MM.1S (cell line): ENCODE results near the gene FGGY.

ENCODE experiments used
- DNase-seq: peaks from one replicate; pipeline ENCODE4 v3.0.0-alpha.2; 2015
- H2AFZ ChIP-seq: fragments of 300-600 bp; sonication (generic); 2 replicates; pipeline ENCODE4 v1.6.0; 2016; ENCODE audit warnings: antibody characterized with exemption, low read length
- H3F3A ChIP-seq: fragments of 300-600 bp; sonication (generic); 2 replicates; pipeline ENCODE4 v1.6.1; 2016; ENCODE audit warnings: mild to moderate bottlenecking, antibody characterized with exemption, low read length, moderate library complexity, mixed read lengths; ENCODE audit not compliant: insufficient read depth
- H3K27ac ChIP-seq: fragments of 300-600 bp; sonication (generic); 2 replicates; pipeline ENCODE4 v1.5.1; 2016; ENCODE audit warnings: mild to moderate bottlenecking, low read length
- H3K27me3 ChIP-seq: fragments of 300-600 bp; sonication (generic); replicated peaks from 2 replicates; pipeline ENCODE4 v1.6.0; 2016; ENCODE audit warnings: low read length; ENCODE audit not compliant: insufficient read depth
- H3K36me3 ChIP-seq: fragments of 300-600 bp; sonication (generic); replicated peaks from 2 replicates; pipeline ENCODE4 v1.6.1; 2016; ENCODE audit warnings: mild to moderate bottlenecking, low read length, mixed read lengths; ENCODE audit not compliant: insufficient read depth
- H3K4me1 ChIP-seq: fragments of 300-600 bp; sonication (generic); 2 replicates; pipeline ENCODE4 v1.6.1; 2016; ENCODE audit warnings: low read length, mixed read lengths
- H3K4me2 ChIP-seq: fragments of 300-600 bp; sonication (generic); 2 replicates; pipeline ENCODE4 v1.6.0; 2016; ENCODE audit warnings: low read depth, low read length
- H3K4me3 ChIP-seq: fragments of 300-600 bp; sonication (generic); 2 replicates; pipeline ENCODE4 v1.5.1; 2016; ENCODE audit warnings: low read length, mixed read lengths
- H3K79me2 ChIP-seq: fragments of 300-600 bp; sonication (generic); 2 replicates; pipeline ENCODE4 v1.6.1; 2016; ENCODE audit warnings: mixed run types, low read length, mixed read lengths
- H3K9ac ChIP-seq: fragments of 300-600 bp; sonication (generic); 2 replicates; pipeline ENCODE4 v1.6.1; 2016; ENCODE audit warnings: low read length, mixed read lengths
- H3K9me2 ChIP-seq: fragments of 300-600 bp; sonication (generic); replicated peaks from 2 replicates; pipeline ENCODE4 v1.6.1; 2016; ENCODE audit warnings: mild to moderate bottlenecking, low read length, mixed read lengths; ENCODE audit not compliant: insufficient read depth
- H3K9me3 ChIP-seq: fragments of 300-600 bp; sonication (generic); replicated peaks from 2 replicates; pipeline ENCODE4 v1.6.1; 2016; ENCODE audit warnings: mild to moderate bottlenecking, low read length, mixed read lengths; ENCODE audit not compliant: insufficient read depth
- H4K20me1 ChIP-seq: fragments of 300-600 bp; sonication (generic); 2 replicates; pipeline ENCODE4 v1.6.1; 2016; ENCODE audit warnings: mild to moderate bottlenecking, low read length, moderate library complexity, mixed read lengths; ENCODE audit not compliant: insufficient read depth
- CTCF ChIP-seq: fragments of 300-600 bp; sonication (generic); IDR thresholded peaks from 2 replicates; pipeline ENCODE4 v1.5.1; 2016; ENCODE audit warnings: antibody characterized with exemption, low read length, mixed read lengths
- EZH2 ChIP-seq: fragments of 300-600 bp; sonication (generic); optimal IDR thresholded peaks from 2 replicates; pipeline ENCODE3; 2017; ENCODE audit warnings: low read depth, mild to moderate bottlenecking, antibody characterized with exemption, low read length, mixed read lengths
- EZH2phosphoT487 ChIP-seq: fragments of 300-600 bp; sonication (generic); IDR thresholded peaks from 2 replicates; pipeline ENCODE4 v1.6.1; 2018; ENCODE audit warnings: antibody characterized with exemption, low read length

FGGY gene

GRCh38 chr1:59673573-59674450, 376.9 kb downstream of the FGGY start:
- Histone ChIP-seq H3K9me2 (no peaks in the 10 kb centered on the region), H3K9me3 (no peaks in the 10 kb centered on the region), H3K4me2 (no peak overlapping the region), H3F3A (no peaks in the 10 kb centered on the region), H3K9ac (no peak overlapping the region), H3K36me3 (no peaks in the 10 kb centered on the region), H3K79me2 (no peaks in the 10 kb centered on the region), H3K27me3 (no peaks in the 10 kb centered on the region), H2AFZ (no peak overlapping the region), H4K20me1 (no peaks in the 10 kb centered on the region), H3K4me3 (no peak overlapping the region), H3K27ac (no peak overlapping the region), H3K4me1 (no peaks in the 10 kb centered on the region)
- no peak for TF ChIP-seq CTCF
- DNase-seq = no peak

GRCh38 chr1:59674595-59674994, 377.7 kb downstream of the FGGY start:
- TF ChIP-seq CTCF (no peak), EZH2 (no peak), EZH2phosphoT487 (no peak)
- no peak overlapping the region for H2AFZ ChIP-seq
- no peaks in the 10 kb centered on the region for H3K36me3 ChIP-seq
- H3K79me2 ChIP-seq = no peaks in the 10 kb centered on the region
- no peak overlapping the region for H3K9ac ChIP-seq
- DNase-seq = no peak
- no peaks in the 10 kb centered on the region for H3K9me2 ChIP-seq
- H3K4me3 ChIP-seq = no peak overlapping the region
- H3K4me2 ChIP-seq = no peak overlapping the region
- no peaks in the 10 kb centered on the region for H3K27me3 ChIP-seq
- H3K4me1 ChIP-seq = no peaks in the 10 kb centered on the region
- H3K27ac ChIP-seq = no peak overlapping the region
- no peaks in the 10 kb centered on the region for H3F3A ChIP-seq
- no peaks in the 10 kb centered on the region for H4K20me1 ChIP-seq
- H3K9me3 ChIP-seq = no peaks in the 10 kb centered on the region

GRCh38 chr1:59675936-59676335, 379.0 kb downstream of the FGGY start:
- Histone ChIP-seq H3K4me1 (no peaks in the 10 kb centered on the region), H3K27me3 (no peaks in the 10 kb centered on the region), H3K27ac (no peak overlapping the region), H3K9me3 (no peaks in the 10 kb centered on the region), H3K9me2 (no peaks in the 10 kb centered on the region), H3F3A (no peaks in the 10 kb centered on the region), H3K4me2 (no peak overlapping the region), H3K79me2 (no peaks in the 10 kb centered on the region), H3K36me3 (no peaks in the 10 kb centered on the region), H4K20me1 (no peaks in the 10 kb centered on the region), H2AFZ (no peak overlapping the region), H3K4me3 (no peak overlapping the region), H3K9ac (no peak overlapping the region)
- TF ChIP-seq CTCF = no peak
- TF ChIP-seq EZH2phosphoT487 = no peak
- TF ChIP-seq EZH2 = no peak
- no peak for DNase-seq
